ENCODE data around the gene EWSR1. TPM values are rescaled to one million over a fixed set of nuclear protein-coding genes. Genes with fewer than 3 reads are reported as not detected.

The EWSR1 gene
- polyA plus RNA-seq, 1 donor from 2014 or later = 277 TPM

GRCh38 chr22:29312218-29313125 lies 44.4 kb downstream of the EWSR1 start:
- H3K9ac ChIP-seq (ENCODE audit: low read length) = no peak overlapping the region
- H4K20me1 ChIP-seq (ENCODE audit: insufficient read depth) = no peaks in the 10 kb centered on the region
- TF ChIP-seq EZH2 (IDR thresholded peaks at IDR 0.05; ENCODE audit: borderline replicate concordance, insufficient read depth, low read length, poor library complexity, severe bottlenecking) (no peak), POLR2AphosphoS5 (IDR thresholded peaks at IDR 0.05) (no peak), RAD21 (conservative IDR thresholded peaks at IDR 0.05) (no peak), TAF1 (IDR thresholded peaks at IDR 0.05; ENCODE audit: low read depth) (no peak), SMC3 (conservative IDR thresholded peaks at IDR 0.05; ENCODE audit: poor library complexity) (no peak)
- TF ChIP-seq, protein P1, sequence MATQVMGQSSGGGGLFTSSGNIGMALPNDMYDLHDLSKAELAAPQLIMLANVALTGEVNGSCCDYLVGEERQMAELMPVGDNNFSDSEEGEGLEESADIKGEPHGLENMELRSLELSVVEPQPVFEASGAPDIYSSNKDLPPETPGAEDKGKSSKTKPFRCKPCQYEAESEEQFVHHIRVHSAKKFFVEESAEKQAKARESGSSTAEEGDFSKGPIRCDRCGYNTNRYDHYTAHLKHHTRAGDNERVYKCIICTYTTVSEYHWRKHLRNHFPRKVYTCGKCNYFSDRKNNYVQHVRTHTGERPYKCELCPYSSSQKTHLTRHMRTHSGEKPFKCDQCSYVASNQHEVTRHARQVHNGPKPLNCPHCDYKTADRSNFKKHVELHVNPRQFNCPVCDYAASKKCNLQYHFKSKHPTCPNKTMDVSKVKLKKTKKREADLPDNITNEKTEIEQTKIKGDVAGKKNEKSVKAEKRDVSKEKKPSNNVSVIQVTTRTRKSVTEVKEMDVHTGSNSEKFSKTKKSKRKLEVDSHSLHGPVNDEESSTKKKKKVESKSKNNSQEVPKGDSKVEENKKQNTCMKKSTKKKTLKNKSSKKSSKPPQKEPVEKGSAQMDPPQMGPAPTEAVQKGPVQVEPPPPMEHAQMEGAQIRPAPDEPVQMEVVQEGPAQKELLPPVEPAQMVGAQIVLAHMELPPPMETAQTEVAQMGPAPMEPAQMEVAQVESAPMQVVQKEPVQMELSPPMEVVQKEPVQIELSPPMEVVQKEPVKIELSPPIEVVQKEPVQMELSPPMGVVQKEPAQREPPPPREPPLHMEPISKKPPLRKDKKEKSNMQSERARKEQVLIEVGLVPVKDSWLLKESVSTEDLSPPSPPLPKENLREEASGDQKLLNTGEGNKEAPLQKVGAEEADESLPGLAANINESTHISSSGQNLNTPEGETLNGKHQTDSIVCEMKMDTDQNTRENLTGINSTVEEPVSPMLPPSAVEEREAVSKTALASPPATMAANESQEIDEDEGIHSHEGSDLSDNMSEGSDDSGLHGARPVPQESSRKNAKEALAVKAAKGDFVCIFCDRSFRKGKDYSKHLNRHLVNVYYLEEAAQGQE (IDR thresholded peaks at IDR 0.05; ENCODE audit: borderline replicate concordance) = no peak
- no peaks in the 10 kb centered on the region for H3K9me3 ChIP-seq (ENCODE audit: low read length)
- peaks cover 44% of the 10 kb centered on the region for H3K27me3 ChIP-seq (ENCODE audit: insufficient read depth, low read depth, low read length)
- H3K36me3 ChIP-seq (ENCODE audit: insufficient read depth, low read length) = no peaks in the 10 kb centered on the region
- no peak overlapping the region for H3K4me2 ChIP-seq (ENCODE audit: low read length)
- H2AFZ ChIP-seq (ENCODE audit: low read depth, low read length) = no peak overlapping the region
- no peaks in the 10 kb centered on the region for H3K9me2 ChIP-seq (ENCODE audit: insufficient read depth, low read length)
- no peaks in the 10 kb centered on the region for H3K79me2 ChIP-seq (replicated peaks; ENCODE audit: insufficient read depth, low read length)
- no peaks in the 10 kb centered on the region for H3F3A ChIP-seq (ENCODE audit: insufficient read depth, low read length, poor library complexity, severe bottlenecking)
- H3K27ac ChIP-seq (ENCODE audit: low read length) = no peak overlapping the region
- no peak overlapping the region for H3K4me3 ChIP-seq (ENCODE audit: low read length)

DNA sequence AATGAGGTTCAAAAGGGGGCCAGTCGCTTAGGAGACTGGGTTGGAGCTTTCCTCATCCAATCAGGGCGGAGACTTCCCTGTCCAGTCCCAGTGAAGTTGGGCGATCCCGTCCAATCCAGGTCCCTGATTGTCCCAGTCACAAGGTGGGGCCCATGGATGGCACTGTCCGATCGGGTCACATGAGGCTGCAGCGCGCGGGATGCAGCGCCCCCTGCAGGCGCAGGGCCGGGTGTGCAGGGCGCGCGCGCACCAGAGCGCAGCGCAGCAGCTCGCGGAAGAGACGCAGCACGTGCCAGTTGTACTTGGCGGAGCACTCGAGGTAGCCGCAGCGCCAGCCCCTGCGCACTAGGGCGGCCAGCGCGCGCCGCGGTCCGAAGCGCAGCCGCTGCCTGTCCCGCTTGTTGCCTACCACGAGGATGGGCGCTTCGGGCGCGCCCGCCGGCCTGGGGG lies 45.1 kb downstream of the EWSR1 start:
- H4K20me1 ChIP-seq (ENCODE audit: insufficient read depth) = no peaks in the 10 kb centered on the region
- H3K27me3 ChIP-seq (ENCODE audit: insufficient read depth, low read depth, low read length) = peaks cover 44% of the 10 kb centered on the region
- TF ChIP-seq, protein P2, sequence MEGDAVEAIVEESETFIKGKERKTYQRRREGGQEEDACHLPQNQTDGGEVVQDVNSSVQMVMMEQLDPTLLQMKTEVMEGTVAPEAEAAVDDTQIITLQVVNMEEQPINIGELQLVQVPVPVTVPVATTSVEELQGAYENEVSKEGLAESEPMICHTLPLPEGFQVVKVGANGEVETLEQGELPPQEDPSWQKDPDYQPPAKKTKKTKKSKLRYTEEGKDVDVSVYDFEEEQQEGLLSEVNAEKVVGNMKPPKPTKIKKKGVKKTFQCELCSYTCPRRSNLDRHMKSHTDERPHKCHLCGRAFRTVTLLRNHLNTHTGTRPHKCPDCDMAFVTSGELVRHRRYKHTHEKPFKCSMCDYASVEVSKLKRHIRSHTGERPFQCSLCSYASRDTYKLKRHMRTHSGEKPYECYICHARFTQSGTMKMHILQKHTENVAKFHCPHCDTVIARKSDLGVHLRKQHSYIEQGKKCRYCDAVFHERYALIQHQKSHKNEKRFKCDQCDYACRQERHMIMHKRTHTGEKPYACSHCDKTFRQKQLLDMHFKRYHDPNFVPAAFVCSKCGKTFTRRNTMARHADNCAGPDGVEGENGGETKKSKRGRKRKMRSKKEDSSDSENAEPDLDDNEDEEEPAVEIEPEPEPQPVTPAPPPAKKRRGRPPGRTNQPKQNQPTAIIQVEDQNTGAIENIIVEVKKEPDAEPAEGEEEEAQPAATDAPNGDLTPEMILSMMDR (IDR thresholded peaks at IDR 0.05; ENCODE audit: poor library complexity, severe bottlenecking) = peak; percentile 42
- no peak for TF ChIP-seq POLR2AphosphoS5 (IDR thresholded peaks at IDR 0.05)
- no peak overlapping the region for H3K4me3 ChIP-seq (ENCODE audit: low read length)
- no peak overlapping the region for H3K27ac ChIP-seq (ENCODE audit: low read length)
- no peaks in the 10 kb centered on the region for H3K9me2 ChIP-seq (ENCODE audit: insufficient read depth, low read length)
- H3K36me3 ChIP-seq (ENCODE audit: insufficient read depth, low read length) = no peaks in the 10 kb centered on the region
- H3K79me2 ChIP-seq (replicated peaks; ENCODE audit: insufficient read depth, low read length) = no peaks in the 10 kb centered on the region
- H3K9me3 ChIP-seq (ENCODE audit: low read length) = no peaks in the 10 kb centered on the region
- H3F3A ChIP-seq (ENCODE audit: insufficient read depth, low read length, poor library complexity, severe bottlenecking) = no peaks in the 10 kb centered on the region
- H3K4me2 ChIP-seq (ENCODE audit: low read length) = no peak overlapping the region
- no peak overlapping the region for H3K9ac ChIP-seq (ENCODE audit: low read length)
- H2AFZ ChIP-seq (ENCODE audit: low read depth, low read length) = no peak overlapping the region

All from neural cell (in vitro differentiated cells).